G401.6 (cell line): ENCODE results near the gene IFI27L1.

Experiments used
- FAIRE-seq: peaks from 2 replicates; lab custom pipeline; 2012; peaks lifted over from hg19 to GRCh38; lab: Jason Lieb, UNC

The IFI27L1 gene

DNA sequence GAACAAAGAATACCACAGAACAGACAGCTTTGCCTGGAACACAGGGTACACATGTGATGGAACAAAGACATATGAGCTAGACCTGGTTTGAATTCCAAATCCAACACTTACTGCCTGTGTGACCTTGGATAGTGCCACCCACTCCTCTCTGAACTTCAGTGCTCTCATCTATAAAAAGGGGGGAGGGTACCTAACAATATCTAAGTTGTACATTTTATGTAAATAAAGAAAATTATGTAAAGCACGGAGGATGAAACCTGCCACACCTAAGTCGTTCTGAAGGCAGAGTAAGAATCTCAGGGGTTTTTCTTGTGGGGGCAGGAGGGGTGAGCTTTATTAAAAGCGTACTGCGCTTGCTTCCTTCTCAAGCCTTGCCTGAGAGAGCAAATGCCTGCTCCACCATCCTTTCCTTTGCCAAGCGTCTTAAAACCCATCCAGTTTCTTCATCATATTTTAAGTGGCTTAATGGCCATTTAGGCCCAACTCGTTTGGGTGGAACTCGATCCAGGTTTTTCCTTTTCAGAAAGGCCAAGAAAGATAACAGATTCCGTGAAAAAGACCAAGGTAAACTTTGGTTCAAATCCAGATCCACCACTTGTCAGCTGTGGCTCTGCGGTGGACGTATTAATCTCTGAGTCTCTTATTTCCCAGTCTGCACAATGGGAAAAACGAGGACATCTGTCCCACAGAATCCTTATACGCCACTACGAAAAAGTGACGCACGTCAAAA, 1.1 kb upstream of the IFI27L1 start:
- no peak for FAIRE-seq

GRCh38 chr14:94081386-94081820, 293 bp downstream of the IFI27L1 start:
- no peak for FAIRE-seq

- no peak for FAIRE-seq
Measured at GRCh38 chr14:94087891-94088290, 6.8 kb downstream of the IFI27L1 start.

DNA sequence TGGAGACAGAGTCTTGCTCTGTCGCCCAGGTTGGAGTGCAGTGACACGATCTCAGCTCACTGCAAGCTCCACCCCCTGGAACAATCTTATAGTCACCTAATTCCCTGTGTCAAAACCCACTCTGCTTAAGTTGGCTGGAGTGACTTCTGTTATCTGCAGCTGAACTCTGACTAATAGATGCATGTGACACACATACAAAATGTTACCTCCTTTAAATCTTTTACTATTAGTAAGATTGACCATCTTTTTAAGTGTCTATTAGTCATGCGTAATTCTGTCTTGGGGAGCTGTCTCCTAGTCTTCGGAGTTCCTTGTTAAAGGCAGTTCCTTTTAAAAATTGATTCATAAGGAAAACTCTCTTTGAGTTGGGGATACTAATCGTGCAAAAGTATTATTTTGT, 7.4 kb downstream of the IFI27L1 start:
- no peak for FAIRE-seq

- no peak for FAIRE-seq
Measured at GRCh38 chr14:94089479-94089878, 8.4 kb downstream of the IFI27L1 start.

DNA sequence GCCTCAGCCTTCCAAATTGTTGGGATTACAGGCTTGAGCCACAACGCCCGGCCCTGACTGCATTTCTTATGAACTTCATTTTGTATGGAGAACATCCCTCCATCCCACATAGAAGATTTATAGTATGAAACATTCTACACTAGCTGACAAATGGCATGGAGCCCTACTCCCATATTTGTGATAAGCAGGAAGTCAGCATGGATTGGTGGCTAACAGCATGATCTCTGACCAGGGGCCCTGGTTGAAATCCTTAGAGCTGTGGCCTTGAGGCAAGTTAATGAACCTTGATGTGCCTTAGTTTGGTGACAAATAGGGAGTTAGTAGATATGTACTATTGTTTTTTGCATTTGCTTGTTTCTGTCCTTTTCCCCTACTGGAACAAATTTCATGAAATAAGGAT, 12.3 kb downstream of the IFI27L1 start:
- no peak for FAIRE-seq

GRCh38 chr14:94097091-94097490, 16.0 kb downstream of the IFI27L1 start:
- no peak for FAIRE-seq

- no peak for FAIRE-seq
Measured at GRCh38 chr14:94098326-94098992, 17.3 kb downstream of the IFI27L1 start.

GRCh38 chr14:94099006-94099405, 17.9 kb downstream of the IFI27L1 start:
- FAIRE-seq = no peak

GRCh38 chr14:94100847-94101246, 19.7 kb downstream of the IFI27L1 start:
- FAIRE-seq = no peak

DNA sequence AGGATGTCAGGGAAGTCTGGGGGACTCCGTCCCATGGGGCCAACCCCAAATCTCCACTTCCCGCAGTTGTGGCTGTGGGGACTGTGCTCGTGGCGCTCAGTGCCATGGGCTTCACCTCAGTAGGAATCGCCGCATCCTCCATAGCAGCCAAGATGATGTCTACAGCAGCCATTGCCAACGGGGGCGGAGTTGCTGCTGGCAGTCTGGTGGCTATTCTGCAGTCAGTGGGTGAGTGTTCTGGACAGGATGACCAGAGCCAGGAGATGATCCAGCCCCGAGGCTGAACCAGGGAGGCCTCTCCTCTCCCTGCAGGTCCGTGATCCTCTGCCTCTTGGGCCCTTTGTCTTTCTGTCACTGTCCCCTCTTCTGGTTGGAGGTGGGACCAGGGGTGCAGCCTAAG, 20.6 kb downstream of the IFI27L1 start:
- no peak for FAIRE-seq

DNA sequence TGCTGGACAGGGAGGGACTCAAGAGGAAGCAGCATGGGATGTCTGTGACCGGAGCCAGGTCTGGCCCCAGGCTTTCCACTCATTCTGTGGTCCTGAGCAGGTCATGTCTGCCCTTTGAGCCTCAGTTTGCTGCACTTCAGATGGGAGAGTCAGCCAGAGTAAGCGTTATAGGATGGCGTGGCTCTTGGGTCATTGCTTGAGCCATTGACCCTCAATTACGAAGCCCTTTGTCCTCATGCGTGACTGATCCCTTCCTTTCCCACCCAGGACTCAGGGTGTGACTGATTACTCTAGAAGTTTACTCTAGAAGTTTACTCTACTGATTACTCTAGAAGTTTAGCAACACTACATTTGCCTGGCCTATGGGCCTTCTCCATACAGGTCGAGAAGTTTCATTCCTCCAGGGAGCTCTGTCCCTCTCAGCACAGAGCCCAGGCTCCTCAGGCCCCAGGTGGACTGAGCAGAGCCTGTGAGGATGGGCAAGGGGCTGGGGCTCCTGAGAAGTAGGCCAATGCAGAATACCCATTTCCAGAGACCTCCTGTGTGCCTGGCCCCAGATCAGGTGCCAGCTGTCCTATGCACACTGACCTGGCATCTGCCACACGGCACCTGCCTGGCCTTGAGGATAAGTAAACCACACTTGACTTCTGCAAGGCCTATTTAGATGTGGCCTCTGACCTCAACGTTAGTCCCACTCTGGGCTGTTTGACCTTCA, 21.8 kb downstream of the IFI27L1 start:
- FAIRE-seq = no peak

DNA sequence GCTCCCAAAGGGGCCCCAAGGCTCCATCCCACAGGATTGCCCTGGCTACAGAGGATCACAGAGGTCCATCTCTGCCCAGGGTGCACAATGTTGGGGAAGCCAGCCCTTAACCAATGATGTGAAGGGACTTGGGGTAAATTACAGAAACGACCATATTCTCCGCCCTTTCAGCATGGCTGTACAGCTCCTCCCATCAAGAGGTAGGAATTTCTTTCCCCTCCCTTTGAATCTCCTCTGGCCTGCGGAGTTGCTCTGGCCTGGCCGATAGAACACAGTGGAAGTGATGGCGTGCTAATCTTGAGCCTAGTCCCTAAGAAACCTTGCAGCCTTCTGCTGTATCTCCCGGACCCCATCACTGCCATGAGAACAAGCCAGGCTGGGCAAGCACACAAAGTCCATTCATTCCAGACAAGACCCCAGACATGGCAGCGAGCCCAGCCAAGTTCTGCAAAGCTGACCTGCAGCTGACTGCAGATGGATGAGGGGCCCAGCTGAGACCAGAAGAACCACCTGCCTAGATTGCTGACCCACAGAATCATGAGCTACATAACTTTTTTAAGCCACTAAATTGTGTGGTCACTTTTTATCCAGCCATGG, 22.5 kb downstream of the IFI27L1 start:
- no peak for FAIRE-seq

- FAIRE-seq = no peak
Measured at GRCh38 chr14:94104731-94105130, 23.6 kb downstream of the IFI27L1 start.

DNA sequence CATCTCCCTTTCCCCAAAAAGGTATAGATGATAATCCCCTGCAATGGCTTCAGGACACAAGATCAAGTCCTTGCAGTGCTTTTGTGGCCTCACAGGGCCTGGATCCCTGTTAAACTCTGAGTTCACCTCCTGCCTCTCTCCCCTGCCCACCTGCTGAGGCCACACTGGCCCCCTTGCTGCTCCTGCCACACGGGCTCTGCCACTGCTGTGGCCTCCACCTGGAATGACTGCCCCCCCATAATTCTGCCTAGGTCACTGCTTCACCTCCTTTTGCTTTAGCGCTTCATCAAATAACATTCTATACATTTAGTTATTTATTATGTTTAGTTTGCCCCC, 28.8 kb downstream of the IFI27L1 start:
- no peak for FAIRE-seq

GRCh38 chr14:94110552-94111181, 29.6 kb downstream of the IFI27L1 start, which contains the start of gene IFI27:
Gene IFI27 (plus strand): TSS chr14:94110736.
- no peak for FAIRE-seq

- FAIRE-seq = no peak
Measured at GRCh38 chr14:94111276-94112095, 30.4 kb downstream of the IFI27L1 start.

GRCh38 chr14:94112513-94113063, 31.5 kb downstream of the IFI27L1 start:
- FAIRE-seq = no peak

DNA sequence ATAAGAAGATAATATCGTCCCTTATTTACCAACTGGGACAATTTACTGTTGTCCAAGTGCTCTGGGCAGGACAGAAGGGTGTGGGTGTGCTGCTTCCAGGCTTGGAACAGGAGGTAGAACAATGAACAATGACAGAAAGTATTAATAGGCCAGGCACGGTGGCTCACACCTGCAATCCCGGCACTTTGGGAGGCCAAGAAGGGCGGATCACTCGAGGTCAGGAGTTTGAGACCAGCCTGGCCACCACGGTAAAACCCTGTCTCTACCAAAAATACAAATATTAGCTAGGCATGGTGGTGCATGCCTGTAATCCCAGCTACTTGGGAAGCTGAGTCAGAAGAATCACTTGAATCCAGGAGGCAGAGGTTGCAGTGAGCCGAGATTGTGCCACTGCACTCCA, 32.0 kb downstream of the IFI27L1 start:
- no peak for FAIRE-seq

- FAIRE-seq = no peak
Measured at GRCh38 chr14:94113490-94113889, 32.4 kb downstream of the IFI27L1 start.

- no peak for FAIRE-seq
Measured at GRCh38 chr14:94113908-94114588, 32.9 kb downstream of the IFI27L1 start.
